HepG2 (cell line): ENCODE measurements around the gene NUDT3. TPM values are rescaled to one million over a fixed set of nuclear protein-coding genes. Genes with fewer than 3 reads are reported as not detected.

Experiments
- DPF2 ChIP-seq: sonication (generic); formaldehyde crosslinking; IDR thresholded peaks from 2 replicates; pipeline ENCODE4 v1.4.0; 2020; ENCODE audit warnings: mild to moderate bottlenecking, low read depth, missing genetic modification reagents, borderline replicate concordance
- FOSL2 ChIP-seq: sonication (generic); formaldehyde crosslinking; IDR thresholded peaks from 2 replicates; pipeline ENCODE4 v1.4.0; 2020; ENCODE audit warnings: missing genetic modification reagents
- MEIS2 ChIP-seq: sonication (generic); formaldehyde crosslinking; IDR thresholded peaks from 2 replicates; pipeline ENCODE4 v1.9.0; 2021; ENCODE audit warnings: mild to moderate bottlenecking, missing genetic modification reagents
- MXI1 ChIP-seq: IDR thresholded peaks from 3 replicates; pipeline ENCODE4 v1.6.1; 2012; ENCODE audit warnings: low read depth, low read length, inconsistent platforms, borderline replicate concordance
- SATB2 ChIP-seq: sonication (generic); formaldehyde crosslinking; IDR thresholded peaks from 2 replicates; pipeline ENCODE4 v1.5.0; 2020; ENCODE audit warnings: missing genetic modification reagents
- SMC3 ChIP-seq: IDR thresholded peaks from 2 replicates; pipeline ENCODE4 v1.6.1; 2011; ENCODE audit warnings: low read length, improper control_type of control experiment
- STAG1 ChIP-seq: sonication (generic); formaldehyde crosslinking; IDR thresholded peaks from 2 replicates; pipeline ENCODE4 v1.4.0; 2020; ENCODE audit warnings: missing genetic modification reagents
- ZNF761 ChIP-seq: sonication (generic); formaldehyde crosslinking; conservative IDR thresholded peaks from 2 replicates; pipeline ENCODE4 v1.4.0; 2020; ENCODE audit warnings: mild to moderate bottlenecking, missing genetic modification reagents
- ZNF772 ChIP-seq: sonication (generic); formaldehyde crosslinking; IDR thresholded peaks from 2 replicates; pipeline ENCODE4 v1.5.0; 2020; ENCODE audit warnings: mild to moderate bottlenecking, missing genetic modification reagents
- polyA plus RNA-seq, 8 experiments: library from polyadenylated mRNA; depleted of rRNA in 3 of 8; stranded (reverse) in 7 of 8; unstranded in 1 of 8; fragments of >200 nt; fragmentation: Illumina TruSeq in 4 of 8; extraction: Trizol in 4 of 8; gene quantifications; 2 replicates each; pipeline versions ENCODE4 v1.2.1 to v1.2.3, GENCODE V29; 2011 to 2016; ENCODE audit warnings: low read depth in 4 of 8, missing spikeins in 1 of 8, mixed read lengths in 1 of 8; ENCODE audit not compliant: insufficient read depth in 1 of 8
- total RNA-seq, 5 experiments: library from RNA; depleted of rRNA; stranded (reverse); fragments of >200 nt; fragmentation: Illumina TruSeq; extraction: Trizol; gene quantifications; 2 replicates each; pipeline ENCODE4 v1.2.3, GENCODE V29; 2016; ENCODE audit warnings: low read depth in 1 of 5
- TF ChIP-seq, protein P1 (sequence below): sonication (generic); formaldehyde crosslinking; IDR thresholded peaks from 2 replicates; pipeline ENCODE4 v1.5.1; 2020; ENCODE audit warnings: mild to moderate bottlenecking, missing genetic modification reagents, borderline replicate concordance
- TF ChIP-seq, protein P2 (sequence below): sonication (generic); formaldehyde crosslinking; IDR thresholded peaks from 2 replicates; pipeline ENCODE4 v1.4.0; 2020; ENCODE audit warnings: missing genetic modification reagents
- TF ChIP-seq, protein P3 (sequence below): sonication (generic); formaldehyde crosslinking; IDR thresholded peaks from 2 replicates; pipeline ENCODE4 v1.4.0; 2020; ENCODE audit warnings: low read depth, mild to moderate bottlenecking, missing genetic modification reagents
- TF ChIP-seq, protein P4 (sequence below): sonication (generic); formaldehyde crosslinking; IDR thresholded peaks from 2 replicates; pipeline ENCODE4 v1.8.1; 2023; ENCODE audit warnings: mild to moderate bottlenecking, moderate library complexity, missing genetic modification reagents
- TF ChIP-seq, protein P5 (sequence below), 2 experiments: fragments of 450-650 bp in 1 of 2; sonication (generic) in 1 of 2; formaldehyde crosslinking in 1 of 2; IDR thresholded peaks; 2 replicates each; pipeline versions ENCODE4 v1.6.1 to v1.8.0; 2016 to 2022; ENCODE audit warnings: antibody characterized with exemption in 1 of 2, mild to moderate bottlenecking in 1 of 2, missing genetic modification reagents in 1 of 2

NUDT3 gene
- total and polyA plus RNA-seq, 2 of the 13 experiments (the other 11 are each of a cell fraction or from before 2014, with no cell fraction given), result 20.2 to 20.6 TPM

DNA sequence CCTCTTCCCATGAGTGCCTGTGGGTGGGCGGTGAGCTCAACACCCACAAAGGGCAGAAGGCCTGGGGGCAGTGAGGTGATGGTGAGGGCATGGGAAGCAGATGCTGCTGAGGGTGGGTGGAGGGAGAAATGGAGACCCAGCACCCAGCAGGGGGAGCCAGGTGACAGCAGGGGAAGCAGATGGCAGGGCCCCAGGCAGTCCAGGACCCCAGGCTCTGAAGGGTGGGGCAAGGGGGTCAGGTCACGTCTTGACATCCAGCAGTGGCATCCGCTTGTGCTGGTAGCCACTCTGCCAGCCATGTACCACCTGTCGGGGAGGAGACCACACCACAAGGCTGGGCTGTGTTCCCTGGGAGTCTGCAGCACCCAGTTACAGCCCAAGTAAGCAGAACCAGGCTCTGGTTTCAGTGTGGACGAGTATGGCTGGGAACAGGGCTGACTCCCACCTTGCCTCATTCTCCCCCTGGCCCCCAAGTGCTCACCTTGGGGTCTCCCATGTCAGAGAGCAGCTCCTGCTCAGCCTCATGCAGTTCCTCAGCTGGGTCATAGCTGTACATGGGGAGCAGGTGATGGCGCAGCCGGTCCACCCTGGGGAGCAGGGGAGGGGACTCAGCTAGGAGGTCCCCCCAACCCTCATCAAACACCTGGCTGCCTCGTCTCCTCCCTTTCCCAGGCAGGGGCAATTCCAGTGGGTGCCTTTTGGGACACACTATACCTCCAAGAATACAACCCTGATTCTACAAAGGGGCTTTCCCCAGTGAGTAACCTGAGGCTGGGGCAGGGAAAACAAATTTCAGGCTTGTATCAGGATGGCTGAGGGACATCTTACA is 145.7 kb downstream of the NUDT3 start (continued):
- TF ChIP-seq, protein P1, sequence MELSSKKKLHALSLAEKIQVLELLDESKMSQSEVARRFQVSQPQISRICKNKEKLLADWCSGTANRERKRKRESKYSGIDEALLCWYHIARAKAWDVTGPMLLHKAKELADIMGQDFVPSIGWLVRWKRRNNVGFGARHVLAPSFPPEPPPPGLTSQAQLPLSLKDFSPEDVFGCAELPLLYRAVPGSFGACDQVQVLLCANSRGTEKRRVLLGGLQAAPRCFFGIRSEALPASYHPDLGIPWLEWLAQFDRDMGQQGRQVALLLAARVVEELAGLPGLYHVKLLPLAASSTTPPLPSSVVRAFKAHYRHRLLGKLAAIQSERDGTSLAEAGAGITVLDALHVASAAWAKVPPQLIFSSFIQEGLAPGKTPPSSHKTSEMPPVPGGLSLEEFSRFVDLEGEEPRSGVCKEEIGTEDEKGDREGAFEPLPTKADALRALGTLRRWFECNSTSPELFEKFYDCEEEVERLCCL (CRISPR knock-in tag), result no peak
- TF ChIP-seq SATB2 (CRISPR knock-in tag) (no peak), FOSL2 (CRISPR knock-in tag) (peak; percentile 22; the same call in 1 of the 2 replicates), SMC3 (peak; percentile 16; the same call in 1 of the 2 replicates), DPF2 (CRISPR knock-in tag) (no peak), MEIS2 (CRISPR knock-in tag) (no peak), STAG1 (CRISPR knock-in tag) (peak; percentile 79), MXI1 (0 out of 3 replicates have a peak, but pooled peaks have one; percentile 23), ZNF772 (0 out of 2 replicates have a peak, but pooled peaks have one; percentile 45), ZNF761 (CRISPR knock-in tag) (0 out of 2 replicates have a peak, but pooled peaks have one; percentile 57)
- TF ChIP-seq, protein P2, sequence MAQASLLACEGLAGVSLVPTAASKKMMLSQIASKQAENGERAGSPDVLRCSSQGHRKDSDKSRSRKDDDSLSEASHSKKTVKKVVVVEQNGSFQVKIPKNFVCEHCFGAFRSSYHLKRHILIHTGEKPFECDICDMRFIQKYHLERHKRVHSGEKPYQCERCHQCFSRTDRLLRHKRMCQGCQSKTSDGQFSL (CRISPR knock-in tag), result peak; percentile 31; the same call in 1 of the 2 replicates
- TF ChIP-seq, protein P3, sequence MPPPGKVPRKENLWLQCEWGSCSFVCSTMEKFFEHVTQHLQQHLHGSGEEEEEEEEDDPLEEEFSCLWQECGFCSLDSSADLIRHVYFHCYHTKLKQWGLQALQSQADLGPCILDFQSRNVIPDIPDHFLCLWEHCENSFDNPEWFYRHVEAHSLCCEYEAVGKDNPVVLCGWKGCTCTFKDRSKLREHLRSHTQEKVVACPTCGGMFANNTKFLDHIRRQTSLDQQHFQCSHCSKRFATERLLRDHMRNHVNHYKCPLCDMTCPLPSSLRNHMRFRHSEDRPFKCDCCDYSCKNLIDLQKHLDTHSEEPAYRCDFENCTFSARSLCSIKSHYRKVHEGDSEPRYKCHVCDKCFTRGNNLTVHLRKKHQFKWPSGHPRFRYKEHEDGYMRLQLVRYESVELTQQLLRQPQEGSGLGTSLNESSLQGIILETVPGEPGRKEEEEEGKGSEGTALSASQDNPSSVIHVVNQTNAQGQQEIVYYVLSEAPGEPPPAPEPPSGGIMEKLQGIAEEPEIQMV, result no peak
- TF ChIP-seq, protein P4, sequence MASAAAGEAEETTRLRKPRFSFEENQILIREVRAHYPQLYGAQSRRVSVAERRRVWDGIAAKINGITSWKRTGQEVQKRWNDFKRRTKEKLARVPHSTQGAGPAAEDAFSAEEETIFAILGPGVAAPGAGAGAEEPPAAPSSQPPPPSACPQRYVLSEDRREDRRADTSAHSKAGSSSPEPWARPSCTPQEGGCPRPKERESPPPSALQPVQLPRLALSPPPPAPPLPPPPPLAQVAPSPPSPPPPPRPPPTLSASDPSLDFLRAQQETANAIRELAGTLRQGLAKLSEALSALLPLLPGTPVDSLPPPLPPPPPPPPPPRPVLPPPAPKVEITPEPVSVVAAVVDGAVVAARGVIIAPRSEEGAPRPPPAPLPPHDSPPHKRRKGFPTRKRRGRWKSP, result no peak
- TF ChIP-seq, protein P5, sequence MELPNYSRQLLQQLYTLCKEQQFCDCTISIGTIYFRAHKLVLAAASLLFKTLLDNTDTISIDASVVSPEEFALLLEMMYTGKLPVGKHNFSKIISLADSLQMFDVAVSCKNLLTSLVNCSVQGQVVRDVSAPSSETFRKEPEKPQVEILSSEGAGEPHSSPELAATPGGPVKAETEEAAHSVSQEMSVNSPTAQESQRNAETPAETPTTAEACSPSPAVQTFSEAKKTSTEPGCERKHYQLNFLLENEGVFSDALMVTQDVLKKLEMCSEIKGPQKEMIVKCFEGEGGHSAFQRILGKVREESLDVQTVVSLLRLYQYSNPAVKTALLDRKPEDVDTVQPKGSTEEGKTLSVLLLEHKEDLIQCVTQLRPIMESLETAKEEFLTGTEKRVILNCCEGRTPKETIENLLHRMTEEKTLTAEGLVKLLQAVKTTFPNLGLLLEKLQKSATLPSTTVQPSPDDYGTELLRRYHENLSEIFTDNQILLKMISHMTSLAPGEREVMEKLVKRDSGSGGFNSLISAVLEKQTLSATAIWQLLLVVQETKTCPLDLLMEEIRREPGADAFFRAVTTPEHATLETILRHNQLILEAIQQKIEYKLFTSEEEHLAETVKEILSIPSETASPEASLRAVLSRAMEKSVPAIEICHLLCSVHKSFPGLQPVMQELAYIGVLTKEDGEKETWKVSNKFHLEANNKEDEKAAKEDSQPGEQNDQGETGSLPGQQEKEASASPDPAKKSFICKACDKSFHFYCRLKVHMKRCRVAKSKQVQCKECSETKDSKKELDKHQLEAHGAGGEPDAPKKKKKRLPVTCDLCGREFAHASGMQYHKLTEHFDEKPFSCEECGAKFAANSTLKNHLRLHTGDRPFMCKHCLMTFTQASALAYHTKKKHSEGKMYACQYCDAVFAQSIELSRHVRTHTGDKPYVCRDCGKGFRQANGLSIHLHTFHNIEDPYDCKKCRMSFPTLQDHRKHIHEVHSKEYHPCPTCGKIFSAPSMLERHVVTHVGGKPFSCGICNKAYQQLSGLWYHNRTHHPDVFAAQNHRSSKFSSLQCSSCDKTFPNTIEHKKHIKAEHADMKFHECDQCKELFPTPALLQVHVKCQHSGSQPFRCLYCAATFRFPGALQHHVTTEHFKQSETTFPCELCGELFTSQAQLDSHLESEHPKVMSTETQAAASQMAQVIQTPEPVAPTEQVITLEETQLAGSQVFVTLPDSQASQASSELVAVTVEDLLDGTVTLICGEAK (IDR thresholded peaks at IDR 0.05), result no peak
- TF ChIP-seq, protein P5 (CRISPR knock-in tag; IDR thresholded peaks at IDR 0.05), result peak; percentile 62; the same call in 1 of the 2 replicates
